ENCODE results near the gene EFCAB6. TPM values are rescaled to one million over a fixed set of nuclear protein-coding genes. Genes with fewer than 3 reads are reported as not detected.

The EFCAB6 gene
- total RNA-seq, 1 donor from 2014 or later = 1.1 TPM

GRCh38 chr22:43616645-43617044 is 195.5 kb downstream of the EFCAB6 start:
- no peak overlapping the region for H3K4me3 Mint-ChIP-seq (ENCODE audit: unreplicated experiment)
- peaks cover 19% of the 10 kb centered on the region for H3K9me3 Mint-ChIP-seq (ENCODE audit: low read depth)
- no peak for DNase-seq (ENCODE audit: low spot score)
- no peaks in the 10 kb centered on the region for H3K4me1 Mint-ChIP-seq (ENCODE audit: low read depth)
- H3K36me3 Mint-ChIP-seq (ENCODE audit: low read depth) = peaks cover 4% of the 10 kb centered on the region
- H3K27ac Mint-ChIP-seq (ENCODE audit: unreplicated experiment) = no peak overlapping the region
- TF ChIP-seq CTCF (IDR thresholded peaks at IDR 0.05) = no peak
- peaks cover 17% of the 10 kb centered on the region for H3K27me3 Mint-ChIP-seq (ENCODE audit: low read depth)

DNA sequence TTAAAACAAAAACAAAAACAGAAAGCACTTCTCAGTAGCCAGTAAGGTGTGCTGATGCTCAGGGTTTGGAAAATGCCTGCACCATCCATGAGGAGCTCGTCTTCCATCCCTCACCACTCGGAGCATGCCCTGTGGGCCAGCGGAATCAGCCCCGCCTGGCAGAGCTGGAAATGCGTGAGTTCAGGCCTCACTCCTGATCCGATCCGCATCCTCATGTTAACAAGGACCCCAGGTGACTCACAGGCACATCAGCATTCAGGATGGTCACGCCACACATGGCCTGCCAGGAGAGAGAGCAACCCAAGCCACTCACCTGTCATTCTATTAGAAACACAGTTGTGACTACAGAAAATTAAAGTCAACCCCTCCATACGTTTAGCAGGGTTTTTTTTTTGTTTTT is 211.8 kb downstream of the EFCAB6 start:
- Mint-ChIP-seq H3K27ac (ENCODE audit: unreplicated experiment) (no peak overlapping the region), H3K4me3 (ENCODE audit: unreplicated experiment) (no peak overlapping the region), H3K27me3 (ENCODE audit: low read depth) (peaks cover 8% of the 10 kb centered on the region), H3K4me1 (ENCODE audit: low read depth) (no peaks in the 10 kb centered on the region), H3K36me3 (ENCODE audit: low read depth) (no peaks in the 10 kb centered on the region), H3K9me3 (ENCODE audit: low read depth) (peaks cover 22% of the 10 kb centered on the region)
- TF ChIP-seq CTCF (IDR thresholded peaks at IDR 0.05) = no peak
- DNase-seq (ENCODE audit: low spot score) = no peak

- H3K36me3 Mint-ChIP-seq (ENCODE audit: low read depth) = peaks cover 6% of the 10 kb centered on the region
- peaks cover 33% of the 10 kb centered on the region for H3K9me3 Mint-ChIP-seq (ENCODE audit: low read depth)
- H3K27me3 Mint-ChIP-seq (ENCODE audit: low read depth) = peaks cover 18% of the 10 kb centered on the region
- TF ChIP-seq CTCF (IDR thresholded peaks at IDR 0.05) = no peak
- no peaks in the 10 kb centered on the region for H3K4me1 Mint-ChIP-seq (ENCODE audit: low read depth)
- no peak for DNase-seq (ENCODE audit: low spot score)
- no peak overlapping the region for H3K4me3 Mint-ChIP-seq (ENCODE audit: unreplicated experiment)
- H3K27ac Mint-ChIP-seq (ENCODE audit: unreplicated experiment) = no peak overlapping the region
Measured at GRCh38 chr22:43592476-43592875, 219.6 kb downstream of the EFCAB6 start.

GRCh38 chr22:43591380-43591779 is 220.7 kb downstream of the EFCAB6 start:
- Mint-ChIP-seq H3K4me3 (ENCODE audit: unreplicated experiment) (no peak overlapping the region), H3K4me1 (ENCODE audit: low read depth) (no peaks in the 10 kb centered on the region), H3K36me3 (ENCODE audit: low read depth) (peaks cover 6% of the 10 kb centered on the region), H3K27ac (ENCODE audit: unreplicated experiment) (no peak overlapping the region), H3K27me3 (ENCODE audit: low read depth) (peaks cover 13% of the 10 kb centered on the region), H3K9me3 (ENCODE audit: low read depth) (peaks cover 41% of the 10 kb centered on the region)
- no peak for DNase-seq (ENCODE audit: low spot score)
- no peak for TF ChIP-seq CTCF (IDR thresholded peaks at IDR 0.05)

DNA sequence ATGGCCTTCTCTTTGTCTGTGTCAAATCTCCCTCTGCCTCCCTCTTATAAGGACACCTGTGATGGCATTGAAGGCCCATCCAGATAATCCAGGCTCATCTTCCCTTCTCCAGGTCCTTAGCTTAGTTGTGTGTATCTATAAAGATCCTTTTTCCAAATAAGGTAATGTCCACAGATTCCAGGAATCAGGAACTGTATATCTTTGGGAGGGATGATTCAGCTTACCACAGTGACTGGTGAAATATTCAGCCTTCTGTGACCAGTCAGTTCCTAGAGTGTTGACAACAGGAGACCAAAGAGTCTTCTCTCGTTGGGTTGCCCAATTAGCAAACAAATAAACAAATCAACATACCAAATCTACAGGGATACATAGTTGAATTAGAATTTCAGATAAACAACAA is 224.5 kb downstream of the EFCAB6 start:
- DNase-seq (ENCODE audit: low spot score) = no peak
- TF ChIP-seq CTCF (IDR thresholded peaks at IDR 0.05) = no peak
- Mint-ChIP-seq H3K4me3 (ENCODE audit: unreplicated experiment) (no peak overlapping the region), H3K4me1 (ENCODE audit: low read depth) (no peaks in the 10 kb centered on the region), H3K9me3 (ENCODE audit: low read depth) (peaks cover 44% of the 10 kb centered on the region), H3K36me3 (ENCODE audit: low read depth) (no peaks in the 10 kb centered on the region), H3K27ac (ENCODE audit: unreplicated experiment) (no peak overlapping the region), H3K27me3 (ENCODE audit: low read depth) (peaks cover 10% of the 10 kb centered on the region)

Data from chondrocyte (in vitro differentiated cells).